Measurements from ENCODE around the gene SUPT20HL1.

The SUPT20HL1 gene

GRCh38 chrX:24325231-24325630 is 35.2 kb upstream of the SUPT20HL1 start:
- no peak for TF ChIP-seq CTCF (IDR thresholded peaks at IDR 0.05; ENCODE audit: insufficient read depth, missing control alignments)
- DNase-seq (ENCODE audit: insufficient read length, low spot score): no peak
- FAIRE-seq: no peak

GRCh38 chrX:24332878-24333277 is 27.6 kb upstream of the SUPT20HL1 start:
- no peak for FAIRE-seq

GRCh38 chrX:24333371-24333770 is 27.1 kb upstream of the SUPT20HL1 start:
- TF ChIP-seq CTCF (IDR thresholded peaks at IDR 0.05; ENCODE audit: insufficient read depth, missing control alignments): no peak
- FAIRE-seq (no peak), DNase-seq (ENCODE audit: insufficient read length, low spot score) (no peak)

More at GRCh38 chrX:24332878-24333277, 27.6 kb upstream of the SUPT20HL1 start:
- no peak for DNase-seq (ENCODE audit: insufficient read length, low spot score)
- no peak for TF ChIP-seq CTCF (IDR thresholded peaks at IDR 0.05; ENCODE audit: insufficient read depth, missing control alignments)

- no peak for FAIRE-seq
- DNase-seq (ENCODE audit: insufficient read length, low spot score): no peak
- TF ChIP-seq CTCF (IDR thresholded peaks at IDR 0.05; ENCODE audit: insufficient read depth, missing control alignments): no peak
Measured at GRCh38 chrX:24334461-24334860, 26.0 kb upstream of the SUPT20HL1 start.

GRCh38 chrX:24335871-24336270 is 24.6 kb upstream of the SUPT20HL1 start:
- FAIRE-seq (no peak), DNase-seq (ENCODE audit: insufficient read length, low spot score) (no peak)
- TF ChIP-seq CTCF (IDR thresholded peaks at IDR 0.05; ENCODE audit: insufficient read depth, missing control alignments): no peak

- DNase-seq (ENCODE audit: insufficient read length, low spot score): no peak
- FAIRE-seq: no peak
- no peak for TF ChIP-seq CTCF (IDR thresholded peaks at IDR 0.05; ENCODE audit: insufficient read depth, missing control alignments)
Measured at GRCh38 chrX:24339911-24340310, 20.5 kb upstream of the SUPT20HL1 start.

GRCh38 chrX:24340501-24340900 is 19.9 kb upstream of the SUPT20HL1 start:
- FAIRE-seq (no peak), DNase-seq (ENCODE audit: insufficient read length, low spot score) (no peak)
- TF ChIP-seq CTCF (IDR thresholded peaks at IDR 0.05; ENCODE audit: insufficient read depth, missing control alignments): no peak

Measured in D721Med (cell line).